Measurements from ENCODE around the gene CUL2.

- TF ChIP-seq CTCF (IDR thresholded peaks at IDR 0.05; ENCODE audit: poor library complexity) (no peak), EZH2 (IDR thresholded peaks at IDR 0.05; ENCODE audit: borderline replicate concordance) (no peak), EZH2phosphoT487 (IDR thresholded peaks at IDR 0.05; ENCODE audit: low read depth, severe bottlenecking, unreplicated experiment) (no peak)
Measured at GRCh38 chr10:35079265-35079664, 10.9 kb downstream of the CUL2 start.

All from hepatocyte (in vitro differentiated cells).